Endothelial cell of umbilical vein (primary cell): ENCODE measurements around the gene SATB2. TPM values are rescaled to one million over a fixed set of nuclear protein-coding genes. Genes with fewer than 3 reads are reported as not detected.

ENCODE experiments used
- BruUV-seq: library from RNA; stranded (reverse); fragments of 400-500 nt; replicated peaks from 2 replicates; lab custom pipeline; 2021; lab: Mats Ljungman, UMichigan
- CTCF ChIA-PET: fragments of 300-600, 350-600 bp; sonication (Branson Sonifier 250); formaldehyde crosslinking; loops from one replicate; lab custom pipeline; 2021; ENCODE audit warnings: antibody characterized with exemption, inconsistent platforms; lab: Charles Lee
- POLR2A ChIA-PET: fragments of 300-600, 350-600 bp; sonication (Branson Sonifier 250); formaldehyde crosslinking; loops from one replicate; lab custom pipeline; 2021; ENCODE audit warnings: antibody characterized with exemption, inconsistent platforms; lab: Charles Lee
- DNase-seq: peaks from one replicate; pipeline ENCODE4 v3.0.0-alpha.2; 2011; ENCODE audit warnings: low read depth, low spot score
- FAIRE-seq: peaks from 2 replicates; lab custom pipeline; 2011; peaks lifted over from hg19 to GRCh38; lab: Jason Lieb, UNC
- H2AFZ ChIP-seq: 2 replicates; pipeline ENCODE4 v1.6.0; 2012; ENCODE audit warnings: low read depth, low read length, control low read depth, inconsistent platforms
- H3K27ac ChIP-seq: 2 replicates; pipeline ENCODE4 v1.5.1; 2011; ENCODE audit warnings: low read depth, mild to moderate bottlenecking, control low read depth, low read length, moderate library complexity; ENCODE audit not compliant: insufficient read depth
- H3K27me3 ChIP-seq, 2 experiments: 2 replicates each; pipeline versions ENCODE4 v1.6.0 to v1.6.1; 2011; ENCODE audit warnings: low read length in 2 of 2, mixed read lengths in 1 of 2; ENCODE audit not compliant: control insufficient read depth in 2 of 2, insufficient read depth in 2 of 2
- H3K36me3 ChIP-seq, 2 experiments: 2 replicates in 1 of 2; 3 replicates in 1 of 2; pipeline ENCODE4 v1.5.1; 2011; ENCODE audit warnings: low read length in 2 of 2, mild to moderate bottlenecking in 1 of 2, moderate library complexity in 1 of 2; ENCODE audit not compliant: control insufficient read depth in 2 of 2, insufficient read depth in 2 of 2; ENCODE audit errors: extremely low read depth in 1 of 2
- H3K4me1 ChIP-seq: 3 replicates; pipeline ENCODE4 v1.5.1; 2011; ENCODE audit warnings: mild to moderate bottlenecking, low read length; ENCODE audit not compliant: control insufficient read depth, insufficient read depth; ENCODE audit errors: extremely low read depth
- H3K4me2 ChIP-seq: 2 replicates; pipeline ENCODE4 v1.6.1; 2011; ENCODE audit warnings: low read length, control low read depth, mixed read lengths; ENCODE audit not compliant: insufficient read depth
- H3K4me3 ChIP-seq, 3 experiments: fragments of 200-600 bp in 1 of 3; sonication (generic), shearing (Covaris generic) in 1 of 3; replicated peaks in 1 of 3; 2 replicates each; pipeline ENCODE4 v1.5.1; 2011 to 2016; ENCODE audit warnings: control low read depth in 3 of 3, low read length in 3 of 3, mild to moderate bottlenecking in 2 of 3, inconsistent platforms in 1 of 3, low read depth in 1 of 3, moderate library complexity in 1 of 3; ENCODE audit not compliant: insufficient read depth in 1 of 3
- H3K79me2 ChIP-seq: 2 replicates; pipeline ENCODE4 v1.6.0; 2012; ENCODE audit warnings: low read length, inconsistent platforms; ENCODE audit not compliant: control insufficient read depth, insufficient read depth
- H3K9ac ChIP-seq: replicated peaks from 2 replicates; pipeline ENCODE3; 2011; ENCODE audit warnings: low read length, control low read depth; ENCODE audit not compliant: insufficient read depth; ENCODE audit errors: extremely low read depth
- H3K9me1 ChIP-seq: replicated peaks from 3 replicates; pipeline ENCODE4 v1.6.0; 2011; ENCODE audit warnings: mild to moderate bottlenecking, low read length; ENCODE audit not compliant: control insufficient read depth, insufficient read depth; ENCODE audit errors: extremely low read depth
- H3K9me3 ChIP-seq: replicated peaks from 2 replicates; pipeline ENCODE4 v1.5.1; 2012; ENCODE audit warnings: low read length, inconsistent platforms; ENCODE audit not compliant: control insufficient read depth, insufficient read depth
- H4K20me1 ChIP-seq: replicated peaks from 2 replicates; pipeline ENCODE3; 2011; ENCODE audit warnings: mild to moderate bottlenecking, low read length; ENCODE audit not compliant: control insufficient read depth, insufficient read depth; ENCODE audit errors: extremely low read depth
- EZH2 ChIP-seq: IDR thresholded peaks from 2 replicates; pipeline ENCODE4 v1.6.1; 2012; ENCODE audit warnings: borderline replicate concordance, low read depth, mild to moderate bottlenecking, moderate library complexity, low read length, inconsistent platforms; ENCODE audit not compliant: severe bottlenecking
- FOS ChIP-seq: IDR thresholded peaks from 2 replicates; pipeline ENCODE4 v1.6.1; 2011; ENCODE audit warnings: mild to moderate bottlenecking, low read length, moderate library complexity, borderline replicate concordance; ENCODE audit not compliant: insufficient read depth
- GATA2 ChIP-seq: IDR thresholded peaks from 2 replicates; pipeline ENCODE4 v1.7.0; 2011; ENCODE audit warnings: low read depth, mild to moderate bottlenecking, moderate library complexity, mixed read lengths, low read length; ENCODE audit not compliant: insufficient read length, insufficient read depth
- JUN ChIP-seq: IDR thresholded peaks from 2 replicates; pipeline ENCODE4 v1.6.1; 2011; ENCODE audit warnings: borderline replicate concordance, low read depth; ENCODE audit not compliant: insufficient read length, insufficient read depth
- MYC ChIP-seq: IDR thresholded peaks from one replicate; pipeline ENCODE4 v1.6.1; 2011; ENCODE audit warnings: mild to moderate bottlenecking, low read depth, low read length
- dilution Hi-C: fragments of 300-500 bp; cut with MboI; formaldehyde crosslinking; loops from one replicate; pipeline ENCODE4 v1.15.0; 2019; ENCODE audit warnings: low sequenced_read_pairs; ENCODE audit not compliant: extremely low pct_ligation_motif_present
- intact Hi-C: fragments of 100-400 bp; cut with micrococcal nuclease; formaldehyde crosslinking; loops from one replicate; pipeline ENCODE4 v1.10.0; 2022
- polyA plus RNA-seq, 4 experiments: library from polyadenylated mRNA; depleted of rRNA in 3 of 4; stranded (reverse) in 3 of 4; unstranded in 1 of 4; fragments of >200 nt; gene quantifications; 2 replicates each; pipeline versions ENCODE4 v1.2.1 to v1.2.3, GENCODE V29; 2011 to 2012; ENCODE audit warnings: missing spikeins in 1 of 4
- total RNA-seq: library from RNA; stranded (reverse); gene quantifications from 2 replicates; pipeline ENCODE4 v1.2.3, GENCODE V29; 2021
- TF ChIP-seq, protein P1 (sequence below): IDR thresholded peaks from 2 replicates; pipeline ENCODE4 v1.6.1; 2011; ENCODE audit not compliant: insufficient read depth, insufficient read length
- TF ChIP-seq, protein P2 (sequence below), 2 donors: IDR thresholded peaks; 1 replicate in 1 of 2; 2 replicates in 1 of 2; pipeline ENCODE4 v1.5.1; 2011; ENCODE audit warnings: low read length in 2 of 2, mild to moderate bottlenecking in 2 of 2, moderate library complexity in 2 of 2, control low read depth in 1 of 2, inconsistent platforms in 1 of 2, low read depth in 1 of 2; ENCODE audit not compliant: insufficient read depth in 1 of 2; ENCODE audit errors: extremely low read depth in 1 of 2

The SATB2 gene
- total and polyA plus RNA-seq, 2 donors (not counting 3 experiments of a cell fraction or from before 2014, with no cell fraction given) = 0.47 to 1.1 TPM

DNA sequence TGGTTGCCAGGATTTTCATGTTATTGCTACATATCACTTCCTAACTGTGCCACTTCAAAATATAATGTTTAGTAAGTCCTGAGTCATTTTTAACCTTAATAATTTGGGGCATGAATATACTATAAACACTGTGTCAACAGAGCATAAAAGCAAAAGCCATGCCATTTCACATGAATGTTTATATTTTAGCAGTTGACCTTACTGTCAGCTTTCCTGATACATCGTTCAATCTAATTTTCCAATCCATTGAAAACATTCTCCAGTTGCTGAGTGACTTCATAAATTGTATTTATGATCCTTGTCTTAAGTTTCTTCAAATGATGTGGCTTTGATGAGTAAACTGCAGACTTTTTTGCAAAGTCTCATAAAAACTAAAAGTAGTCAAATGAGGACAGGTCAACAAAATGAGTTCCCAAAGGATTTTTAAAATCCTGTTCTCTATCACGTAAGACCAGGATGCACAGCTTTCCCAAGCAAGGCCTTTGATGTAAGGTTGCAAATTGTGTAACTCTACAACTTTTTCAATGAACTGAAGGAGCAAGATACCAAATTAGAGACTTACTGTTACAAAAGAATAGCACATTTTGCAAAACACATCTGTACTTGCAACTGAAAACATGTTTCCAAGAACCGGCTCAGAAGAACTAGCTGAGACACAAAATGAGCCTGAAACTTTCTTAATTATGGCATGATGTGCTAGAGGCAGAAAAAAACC lies 117.7 kb downstream of the SATB2 start:
- no peak overlapping the region for H2AFZ ChIP-seq
- intact Hi-C loops (no loop called here), dilution Hi-C loops (no loop called here)
- H3K9me1 ChIP-seq = no peaks in the 10 kb centered on the region
- DNase-seq (no peak), FAIRE-seq (no peak)
- CTCF ChIA-PET = no interaction called here
- no peaks in the 10 kb centered on the region for H3K27me3 ChIP-seq
- H3K27ac ChIP-seq = no peak overlapping the region
- no peaks in the 10 kb centered on the region for H3K9me3 ChIP-seq
- no peak overlapping the region for H3K4me2 ChIP-seq
- TF ChIP-seq FOS (no peak), GATA2 (no peak), EZH2 (no peak), MYC (no peak), JUN (no peak)
- TF ChIP-seq, protein P1, sequence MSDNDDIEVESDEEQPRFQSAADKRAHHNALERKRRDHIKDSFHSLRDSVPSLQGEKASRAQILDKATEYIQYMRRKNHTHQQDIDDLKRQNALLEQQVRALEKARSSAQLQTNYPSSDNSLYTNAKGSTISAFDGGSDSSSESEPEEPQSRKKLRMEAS = no peak
- TF ChIP-seq, protein P2, sequence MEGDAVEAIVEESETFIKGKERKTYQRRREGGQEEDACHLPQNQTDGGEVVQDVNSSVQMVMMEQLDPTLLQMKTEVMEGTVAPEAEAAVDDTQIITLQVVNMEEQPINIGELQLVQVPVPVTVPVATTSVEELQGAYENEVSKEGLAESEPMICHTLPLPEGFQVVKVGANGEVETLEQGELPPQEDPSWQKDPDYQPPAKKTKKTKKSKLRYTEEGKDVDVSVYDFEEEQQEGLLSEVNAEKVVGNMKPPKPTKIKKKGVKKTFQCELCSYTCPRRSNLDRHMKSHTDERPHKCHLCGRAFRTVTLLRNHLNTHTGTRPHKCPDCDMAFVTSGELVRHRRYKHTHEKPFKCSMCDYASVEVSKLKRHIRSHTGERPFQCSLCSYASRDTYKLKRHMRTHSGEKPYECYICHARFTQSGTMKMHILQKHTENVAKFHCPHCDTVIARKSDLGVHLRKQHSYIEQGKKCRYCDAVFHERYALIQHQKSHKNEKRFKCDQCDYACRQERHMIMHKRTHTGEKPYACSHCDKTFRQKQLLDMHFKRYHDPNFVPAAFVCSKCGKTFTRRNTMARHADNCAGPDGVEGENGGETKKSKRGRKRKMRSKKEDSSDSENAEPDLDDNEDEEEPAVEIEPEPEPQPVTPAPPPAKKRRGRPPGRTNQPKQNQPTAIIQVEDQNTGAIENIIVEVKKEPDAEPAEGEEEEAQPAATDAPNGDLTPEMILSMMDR (IDR thresholded peaks at IDR 0.05; ENCODE audit: extremely low read depth in 1 of 2, insufficient read depth in 1 of 2, low read depth in 1 of 2, low read length in 2 of 2) = no peak
- H3K9ac ChIP-seq = no peak overlapping the region
- POLR2A ChIA-PET = no interaction called here
- no TSS peak for BruUV-seq
- H3K36me3 ChIP-seq = no peaks in the 10 kb centered on the region
- H3K79me2 ChIP-seq = no peaks in the 10 kb centered on the region
- H4K20me1 ChIP-seq = no peaks in the 10 kb centered on the region
- no peaks in the 10 kb centered on the region for H3K4me1 ChIP-seq
- no peak overlapping the region for H3K4me3 ChIP-seq
